H1 (cell line): ENCODE results near the gene AFTPH. TPM values are rescaled to one million over a fixed set of nuclear protein-coding genes. Genes with fewer than 3 reads are reported as not detected.

Source experiments
- MAFK ChIP-seq: IDR thresholded peaks from 2 replicates; pipeline ENCODE4 v1.6.1; 2012; ENCODE audit warnings: low read depth, mild to moderate bottlenecking, improper control_type of control experiment, low read length
- RXRA ChIP-seq: IDR thresholded peaks from 2 replicates; pipeline ENCODE4 v1.6.1; 2011; ENCODE audit warnings: low read depth, mild to moderate bottlenecking, low read length, moderate library complexity; ENCODE audit not compliant: insufficient read depth
- TAF7 ChIP-seq: optimal IDR thresholded peaks from 2 replicates; pipeline ENCODE3; 2011; ENCODE audit warnings: low read depth, mild to moderate bottlenecking, inconsistent platforms, low read length, moderate library complexity, borderline replicate concordance
- USF2 ChIP-seq: IDR thresholded peaks from 2 replicates; pipeline ENCODE4 v1.6.1; 2011; ENCODE audit warnings: low read length, improper control_type of control experiment
- polyA plus RNA-seq, 7 experiments: library from polyadenylated mRNA; depleted of rRNA in 3 of 7; stranded (reverse) in 5 of 7; unstranded in 2 of 7; fragments of >200 nt in 5 of 7; fragments of 200-250 nt in 2 of 7; gene quantifications; 1 replicate in 5 of 7; 2 replicates in 1 of 7; 4 replicates in 1 of 7; pipeline versions ENCODE4 v1.2.1 to v1.2.3, GENCODE V29; 2011 to 2013; ENCODE audit warnings: missing spikeins in 2 of 7, mixed read lengths in 2 of 7
- total RNA-seq: library from RNA; stranded (reverse); fragmentation: NEBNext Ultra II Directional; extraction: Animal tissue kit (Norgen Biotek cat#: 25700); gene quantifications from 2 replicates; pipeline ENCODE4 v1.2.1, GENCODE V29; 2021
- TF ChIP-seq, protein P1 (sequence below), 3 experiments: IDR thresholded peaks; 1 replicate in 2 of 3; 2 replicates in 1 of 3; pipeline versions ENCODE4 v1.5.1 to v1.6.1; 2011; ENCODE audit warnings: low read length in 3 of 3, mild to moderate bottlenecking in 3 of 3, inconsistent platforms in 2 of 3, low read depth in 1 of 3, moderate library complexity in 1 of 3; ENCODE audit not compliant: insufficient read depth in 1 of 3; ENCODE audit errors: control extremely low read depth in 1 of 3

The AFTPH gene
- total and polyA plus RNA-seq, 2 of the 8 experiments (the other 6 are each of a cell fraction or from before 2014, with no cell fraction given), result 7.3 to 15.0 TPM

GRCh38 chr2:64489081-64489751 lies 34.9 kb upstream of the AFTPH start (continued):
- TF ChIP-seq RXRA (no peak), USF2 (no peak), TAF7 (no peak), MAFK (no peak)
- TF ChIP-seq, protein P1, sequence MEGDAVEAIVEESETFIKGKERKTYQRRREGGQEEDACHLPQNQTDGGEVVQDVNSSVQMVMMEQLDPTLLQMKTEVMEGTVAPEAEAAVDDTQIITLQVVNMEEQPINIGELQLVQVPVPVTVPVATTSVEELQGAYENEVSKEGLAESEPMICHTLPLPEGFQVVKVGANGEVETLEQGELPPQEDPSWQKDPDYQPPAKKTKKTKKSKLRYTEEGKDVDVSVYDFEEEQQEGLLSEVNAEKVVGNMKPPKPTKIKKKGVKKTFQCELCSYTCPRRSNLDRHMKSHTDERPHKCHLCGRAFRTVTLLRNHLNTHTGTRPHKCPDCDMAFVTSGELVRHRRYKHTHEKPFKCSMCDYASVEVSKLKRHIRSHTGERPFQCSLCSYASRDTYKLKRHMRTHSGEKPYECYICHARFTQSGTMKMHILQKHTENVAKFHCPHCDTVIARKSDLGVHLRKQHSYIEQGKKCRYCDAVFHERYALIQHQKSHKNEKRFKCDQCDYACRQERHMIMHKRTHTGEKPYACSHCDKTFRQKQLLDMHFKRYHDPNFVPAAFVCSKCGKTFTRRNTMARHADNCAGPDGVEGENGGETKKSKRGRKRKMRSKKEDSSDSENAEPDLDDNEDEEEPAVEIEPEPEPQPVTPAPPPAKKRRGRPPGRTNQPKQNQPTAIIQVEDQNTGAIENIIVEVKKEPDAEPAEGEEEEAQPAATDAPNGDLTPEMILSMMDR (IDR thresholded peaks at IDR 0.05; ENCODE audit: control extremely low read depth in 1 of 3, insufficient read depth in 1 of 3, low read depth in 1 of 3, low read length in 3 of 3), result no peak
